Measurements from ENCODE around the gene CDK17. TPM values are rescaled to one million over a fixed set of nuclear protein-coding genes. Genes with fewer than 3 reads are reported as not detected.

CDK17 gene
- total RNA-seq, 1 donor from 2014 or later: 33.8 TPM

- H3K4me3 Mint-ChIP-seq (ENCODE audit: unreplicated experiment): no peak overlapping the region
- H3K27ac Mint-ChIP-seq (ENCODE audit: unreplicated experiment): no peak overlapping the region
- TF ChIP-seq CTCF (IDR thresholded peaks at IDR 0.05): no peak
- no peaks in the 10 kb centered on the region for H3K9me3 Mint-ChIP-seq (ENCODE audit: unreplicated experiment)
- DNase-seq (ENCODE audit: extremely low spot score, unreplicated experiment): no peak
- H3K27me3 Mint-ChIP-seq (ENCODE audit: unreplicated experiment): no peaks in the 10 kb centered on the region
- peaks cover 9% of the 10 kb centered on the region for H3K4me1 Mint-ChIP-seq (ENCODE audit: unreplicated experiment)
- H3K36me3 Mint-ChIP-seq (ENCODE audit: unreplicated experiment): peaks cover 5% of the 10 kb centered on the region
These were observed 90.2 kb downstream of the CDK17 start for GRCh38 chr12:96310067-96310466.

GRCh38 chr12:96308881-96309280 is 91.4 kb downstream of the CDK17 start:
- no peak for TF ChIP-seq CTCF (IDR thresholded peaks at IDR 0.05)
- H3K4me1 Mint-ChIP-seq (ENCODE audit: unreplicated experiment): peaks cover 6% of the 10 kb centered on the region
- DNase-seq (ENCODE audit: extremely low spot score, unreplicated experiment): no peak
- H3K36me3 Mint-ChIP-seq (ENCODE audit: unreplicated experiment): peaks cover 5% of the 10 kb centered on the region
- H3K27me3 Mint-ChIP-seq (ENCODE audit: unreplicated experiment): no peaks in the 10 kb centered on the region
- peak overlapping the region; percentile 42 for H3K27ac Mint-ChIP-seq (ENCODE audit: unreplicated experiment)
- H3K9me3 Mint-ChIP-seq (ENCODE audit: unreplicated experiment): no peaks in the 10 kb centered on the region
- no peak overlapping the region for H3K4me3 Mint-ChIP-seq (ENCODE audit: unreplicated experiment)

- DNase-seq (ENCODE audit: extremely low spot score, unreplicated experiment): no peak
- Mint-ChIP-seq H3K27me3 (ENCODE audit: unreplicated experiment) (no peaks in the 10 kb centered on the region), H3K4me1 (ENCODE audit: unreplicated experiment) (peaks cover 10% of the 10 kb centered on the region), H3K27ac (ENCODE audit: unreplicated experiment) (no peak overlapping the region), H3K4me3 (ENCODE audit: unreplicated experiment) (no peak overlapping the region), H3K36me3 (ENCODE audit: unreplicated experiment) (peaks cover 4% of the 10 kb centered on the region), H3K9me3 (ENCODE audit: unreplicated experiment) (no peaks in the 10 kb centered on the region)
- no peak for TF ChIP-seq CTCF (IDR thresholded peaks at IDR 0.05)
These were observed 94.6 kb downstream of the CDK17 start for GRCh38 chr12:96305665-96306064.

GRCh38 chr12:96303653-96304052 is 96.6 kb downstream of the CDK17 start:
- H3K4me3 Mint-ChIP-seq (ENCODE audit: unreplicated experiment): no peak overlapping the region
- H3K36me3 Mint-ChIP-seq (ENCODE audit: unreplicated experiment): peaks cover 19% of the 10 kb centered on the region
- H3K4me1 Mint-ChIP-seq (ENCODE audit: unreplicated experiment): peaks cover 5% of the 10 kb centered on the region
- H3K9me3 Mint-ChIP-seq (ENCODE audit: unreplicated experiment): no peaks in the 10 kb centered on the region
- no peak for DNase-seq (ENCODE audit: extremely low spot score, unreplicated experiment)
- H3K27ac Mint-ChIP-seq (ENCODE audit: unreplicated experiment): no peak overlapping the region
- TF ChIP-seq CTCF (IDR thresholded peaks at IDR 0.05): no peak
- H3K27me3 Mint-ChIP-seq (ENCODE audit: unreplicated experiment): no peaks in the 10 kb centered on the region

GRCh38 chr12:96302687-96303310 is 97.4 kb downstream of the CDK17 start:
- Mint-ChIP-seq H3K27me3 (ENCODE audit: unreplicated experiment) (no peaks in the 10 kb centered on the region), H3K4me1 (ENCODE audit: unreplicated experiment) (peaks cover 5% of the 10 kb centered on the region), H3K9me3 (ENCODE audit: unreplicated experiment) (no peaks in the 10 kb centered on the region), H3K27ac (ENCODE audit: unreplicated experiment) (no peak overlapping the region), H3K36me3 (ENCODE audit: unreplicated experiment) (peaks cover 20% of the 10 kb centered on the region), H3K4me3 (ENCODE audit: unreplicated experiment) (no peak overlapping the region)
- TF ChIP-seq CTCF (IDR thresholded peaks at IDR 0.05): no peak
- no peak for DNase-seq (ENCODE audit: extremely low spot score, unreplicated experiment)
